RPMI8226 (cell line): ENCODE measurements around the gene AMBN.
"Not testable (repeated sequence)": the region's sequence is repeated elsewhere in the genome, so short reads cannot be mapped to it uniquely, and the experiment has no call there.

Experiments
- DNase-seq: peaks from one replicate; pipeline ENCODE4 v3.0.0-alpha.2; 2015

Gene AMBN

DNA sequence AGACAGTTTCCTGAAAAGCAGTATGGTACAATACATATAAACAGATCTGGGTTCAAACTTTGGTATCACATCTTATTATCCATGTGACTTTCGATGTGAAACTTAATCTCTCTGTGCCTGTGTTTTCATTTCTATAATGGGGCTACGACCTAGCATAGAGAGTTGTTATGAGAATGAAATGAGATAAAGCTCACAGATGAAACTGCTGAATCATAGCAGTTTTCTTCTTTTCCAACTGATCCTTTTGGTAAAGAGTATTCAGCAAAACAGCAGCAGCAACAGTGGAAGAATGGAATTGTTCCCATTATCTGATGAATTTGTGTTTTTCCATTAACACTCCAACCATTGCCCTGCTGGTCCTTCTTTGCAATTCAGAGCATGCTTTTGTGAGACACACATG is 16.3 kb downstream of the AMBN start:
- DNase-seq: no peak

DNA sequence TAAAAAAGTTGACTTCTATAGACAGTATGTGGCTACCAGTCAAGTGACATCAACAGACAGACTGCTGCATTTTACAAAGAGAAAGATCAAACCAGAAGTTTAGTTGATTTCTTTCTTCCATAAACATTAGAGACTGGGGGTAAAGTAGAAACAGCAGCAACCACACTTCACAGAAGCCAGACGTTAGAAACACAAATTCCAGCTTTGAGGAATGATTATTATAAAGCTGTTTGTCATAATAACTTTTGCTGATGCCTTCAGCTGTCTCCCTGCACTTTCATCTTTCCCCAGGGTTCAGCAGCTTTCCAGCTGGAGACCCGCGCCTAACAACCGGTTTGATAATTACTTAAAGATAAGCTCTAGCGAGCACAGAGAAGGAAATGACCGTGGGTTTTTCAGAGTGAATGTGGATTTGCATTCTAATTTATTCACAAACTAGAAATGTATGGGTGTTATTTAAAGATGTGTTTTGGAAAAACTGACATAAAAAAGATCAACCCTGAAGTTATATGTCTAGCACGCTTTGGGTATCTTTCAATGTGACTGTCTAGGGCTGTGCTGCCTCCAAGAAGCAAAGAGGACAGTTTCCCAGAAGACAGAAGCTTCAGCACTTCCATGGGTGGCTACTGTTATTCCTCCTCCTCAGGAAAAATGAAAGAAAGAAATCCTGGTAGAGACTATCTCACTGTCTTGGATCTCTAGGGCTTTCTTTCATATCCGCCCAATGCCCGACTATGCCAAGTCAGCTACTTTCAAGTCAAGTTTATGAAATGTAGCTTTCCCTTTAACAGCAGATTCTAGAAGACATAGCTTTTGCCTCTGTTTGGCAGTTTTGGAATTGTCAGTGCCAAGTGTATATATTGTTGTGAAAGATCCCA is 21.5 kb downstream of the AMBN start:
- DNase-seq: peak; percentile 68

DNA sequence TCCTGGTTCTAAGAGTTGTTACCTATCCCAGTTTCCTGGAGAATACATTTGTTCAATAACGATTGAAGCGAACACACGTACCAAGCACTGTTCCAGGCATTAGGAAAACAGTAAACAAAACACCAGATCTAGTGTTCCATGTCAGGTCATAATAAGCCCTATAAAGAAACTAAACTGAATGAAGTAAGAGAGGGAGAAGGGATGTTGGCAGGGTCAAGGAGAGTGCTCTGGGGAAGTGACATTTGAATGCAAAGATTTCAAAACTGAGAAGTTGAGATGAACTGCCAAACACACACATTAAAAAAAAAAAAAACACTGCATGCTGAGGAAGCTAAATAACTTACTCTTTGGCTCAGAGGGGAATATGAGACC is 22.1 kb downstream of the AMBN start:
- DNase-seq: peak; percentile 38

DNA sequence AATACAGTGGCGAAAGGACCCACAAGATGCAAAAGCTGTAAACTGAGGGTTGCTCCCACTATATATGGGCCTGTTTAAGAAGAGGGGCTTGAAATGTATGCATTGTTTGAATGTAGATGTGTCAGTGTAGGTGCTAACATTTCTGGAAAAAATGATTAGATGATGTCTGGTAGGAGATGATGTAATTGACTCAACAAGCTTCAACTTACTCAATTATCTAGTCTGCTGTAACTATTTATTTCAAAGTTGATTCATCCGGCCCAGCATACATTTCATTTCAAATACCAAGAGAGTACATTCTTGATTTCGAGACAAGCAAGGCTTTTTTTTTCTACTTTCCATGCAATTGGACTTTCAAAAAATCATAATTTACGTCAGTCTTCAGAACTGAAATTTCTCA is 27.2 kb downstream of the AMBN start:
- no peak for DNase-seq

DNA sequence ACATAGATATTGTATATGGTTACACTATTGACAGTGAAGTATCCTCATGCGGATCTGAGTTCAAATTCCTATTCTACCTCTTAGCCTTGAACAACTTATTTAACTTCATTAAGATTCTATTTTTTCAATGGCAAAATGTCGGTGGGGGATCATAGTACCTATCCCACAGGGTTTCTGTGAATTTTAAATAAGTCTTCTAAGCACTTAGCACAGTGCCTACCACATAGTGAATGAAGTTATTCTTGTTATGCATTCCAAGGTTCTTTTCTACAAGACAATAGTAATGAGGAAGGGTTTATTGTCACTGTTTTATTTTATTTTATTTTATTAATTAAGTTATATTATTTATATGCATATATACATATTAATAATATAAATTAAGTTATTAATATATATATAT is 27.7 kb downstream of the AMBN start:
- no peak for DNase-seq

DNA sequence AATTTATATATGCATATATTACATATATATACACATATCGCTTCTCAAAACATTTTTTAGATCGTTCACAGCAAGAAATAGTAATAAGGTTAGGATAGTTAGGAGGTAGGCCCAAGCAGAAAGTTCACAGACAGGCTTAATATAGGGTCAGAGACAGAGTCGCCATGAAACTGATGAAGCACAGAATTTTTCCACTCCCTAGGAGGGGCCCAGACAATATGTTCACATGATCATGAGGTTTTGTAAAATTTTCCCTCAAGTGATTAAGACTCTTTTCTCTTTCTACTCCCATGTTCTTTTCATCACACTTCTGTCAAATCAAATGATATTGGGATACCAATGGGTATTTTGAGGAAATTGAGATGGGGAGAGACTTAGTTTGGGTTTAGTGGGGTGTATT is 31.3 kb downstream of the AMBN start:
- DNase-seq: no peak

DNA sequence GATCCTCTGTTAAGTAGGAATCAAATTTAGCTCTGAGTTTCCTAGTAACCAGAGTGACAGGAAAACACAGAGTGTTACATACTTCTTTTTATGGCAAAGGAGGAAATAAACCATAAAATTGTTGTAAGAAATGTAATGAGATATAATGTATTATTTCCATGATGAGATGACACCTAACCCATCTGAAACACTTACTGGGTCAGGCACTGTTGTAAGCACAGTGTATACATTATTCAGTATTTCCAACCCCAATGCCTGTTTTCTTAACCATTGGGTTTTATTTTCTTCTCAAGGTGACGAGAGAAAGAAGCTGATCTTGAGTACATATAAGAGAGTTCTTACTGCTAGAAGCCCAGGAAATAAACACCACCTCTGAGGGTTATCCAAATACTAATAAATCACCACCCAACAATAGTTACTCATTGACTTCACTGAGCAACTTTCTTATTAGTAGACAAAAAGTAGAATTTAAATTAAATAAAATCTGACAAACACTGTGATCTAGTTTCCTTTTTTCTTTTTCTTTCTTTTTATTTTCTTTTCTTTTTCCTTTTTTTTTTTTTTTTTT is 32.3 kb downstream of the AMBN start:
- no peak for DNase-seq

DNA sequence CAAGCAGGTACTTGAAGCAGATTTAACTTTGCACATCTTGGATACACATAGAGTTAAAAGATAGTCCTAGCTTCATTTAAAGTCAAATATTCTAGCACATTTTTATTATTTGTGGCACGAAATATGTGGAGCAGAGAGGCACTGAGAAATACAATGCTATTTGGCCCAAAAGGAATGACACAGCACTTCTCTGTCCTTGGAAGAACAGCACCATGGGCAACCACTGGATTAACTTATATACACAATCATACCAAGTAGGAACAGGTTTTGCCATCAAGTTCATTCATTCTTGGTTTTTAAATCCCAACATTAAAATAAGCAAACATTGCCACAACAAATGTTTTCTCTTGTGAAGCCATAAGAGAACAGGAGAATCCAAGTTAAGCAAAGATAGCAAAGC is 35.6 kb downstream of the AMBN start:
- no peak for DNase-seq

DNA sequence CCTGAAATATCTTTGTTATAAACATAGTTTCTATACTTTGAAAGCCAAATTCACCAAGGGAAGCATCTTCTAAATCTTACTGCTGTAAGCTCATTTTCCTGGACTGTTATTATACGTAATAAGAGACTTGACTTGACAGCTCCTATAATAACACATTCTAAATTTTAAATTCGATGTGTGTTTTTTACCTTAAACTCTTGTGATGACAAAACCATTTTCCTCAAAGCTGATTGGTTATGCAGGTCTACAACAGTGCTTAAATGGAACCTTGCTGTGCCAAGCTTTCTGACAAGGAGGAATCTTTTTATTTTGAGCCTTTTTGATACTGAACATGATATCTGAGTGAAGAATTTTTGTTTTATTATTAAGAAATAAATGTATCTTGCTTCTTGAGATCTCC is 36.4 kb downstream of the AMBN start, which contains the start of gene ENAM:
Gene ENAM, plus strand, starts transcription at position 301 of the 400 bp plus-strand sequence. CDS start 757 bp downstream, outside the sequence.
- no peak for DNase-seq

DNA sequence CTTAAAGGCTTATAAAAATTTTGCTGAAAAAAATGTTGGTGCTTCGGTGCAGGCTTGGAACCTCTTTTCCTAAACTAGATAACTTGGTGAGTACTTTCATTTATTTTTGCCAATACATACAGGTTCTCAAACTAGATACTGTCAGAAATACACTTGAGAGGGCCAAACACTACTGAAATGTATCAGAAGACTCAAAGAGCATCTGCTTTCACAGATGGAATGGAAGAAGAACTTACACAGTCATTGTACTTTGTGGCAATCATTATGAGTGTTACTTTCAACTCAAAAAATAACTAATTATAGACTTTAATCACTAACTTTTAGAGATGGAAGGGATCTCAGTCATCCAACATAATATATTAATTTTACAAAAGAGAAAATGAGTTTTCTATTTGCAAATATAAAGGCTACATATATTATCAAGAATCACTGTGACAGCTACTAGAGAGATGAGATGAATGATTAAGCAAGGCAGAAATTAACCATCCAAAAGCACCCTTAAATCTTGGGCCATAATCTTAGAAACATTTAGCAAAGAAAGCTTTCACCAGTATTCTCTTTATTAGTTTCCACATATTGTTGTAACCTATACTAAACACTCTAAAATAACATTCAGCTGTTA is 37.5 kb downstream of the AMBN start:
- no peak for DNase-seq

DNA sequence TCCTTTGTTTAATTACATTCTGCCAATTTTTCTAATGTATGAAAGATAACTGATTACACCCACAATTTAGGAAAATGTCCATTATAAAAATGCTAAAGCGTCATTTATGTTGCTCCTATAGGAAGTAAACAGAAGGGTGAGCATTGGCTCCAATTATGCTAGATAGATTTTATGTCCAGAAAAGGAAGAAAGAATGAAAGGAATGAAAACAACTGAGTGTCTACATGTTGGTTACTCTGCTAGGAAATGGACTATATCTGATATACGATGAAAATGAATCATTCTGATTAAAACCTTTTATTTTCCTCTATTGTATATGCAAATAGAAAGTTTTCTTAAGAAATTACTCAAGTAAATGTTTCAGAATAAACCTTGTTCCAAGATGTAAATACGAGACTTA is 38.1 kb downstream of the AMBN start:
- no peak for DNase-seq

DNA sequence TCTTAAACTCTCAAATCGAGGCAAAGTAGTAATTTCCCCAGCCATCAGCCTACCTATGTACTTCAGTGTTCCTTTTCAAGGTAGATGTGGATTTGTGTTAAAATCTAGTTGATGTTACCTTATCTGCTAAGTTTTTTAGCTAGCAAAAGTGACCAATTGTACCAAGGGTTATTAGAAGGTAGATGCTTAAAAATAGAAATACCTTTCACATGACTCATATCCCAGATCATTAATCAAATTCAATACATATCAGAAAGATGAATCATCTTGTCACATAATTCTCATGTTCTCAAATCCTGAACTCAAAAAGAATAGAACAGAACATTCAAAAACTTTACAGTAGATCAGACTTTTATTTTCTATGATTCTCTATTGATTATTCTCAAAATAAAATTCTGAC is 40.0 kb downstream of the AMBN start:
- no peak for DNase-seq

DNA sequence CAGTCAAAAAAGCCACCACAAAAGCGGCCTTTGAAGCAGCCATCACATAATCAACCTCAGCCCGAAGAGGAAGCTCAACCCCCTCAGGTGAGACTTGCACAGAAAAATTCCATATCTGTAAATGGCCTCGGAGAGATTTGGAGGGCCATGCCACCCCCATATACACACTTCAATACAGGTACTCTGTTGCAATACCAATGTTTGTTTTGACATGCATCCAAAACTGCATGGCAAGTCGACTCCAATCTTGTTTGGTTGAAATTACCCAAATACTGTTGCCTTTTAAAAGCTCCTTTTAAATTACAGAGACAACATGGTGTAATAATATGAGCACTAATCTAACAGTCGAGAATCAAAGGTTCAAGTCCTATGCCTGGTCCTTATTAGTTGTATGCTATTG is 42.4 kb downstream of the AMBN start:
- DNase-seq: no peak

DNA sequence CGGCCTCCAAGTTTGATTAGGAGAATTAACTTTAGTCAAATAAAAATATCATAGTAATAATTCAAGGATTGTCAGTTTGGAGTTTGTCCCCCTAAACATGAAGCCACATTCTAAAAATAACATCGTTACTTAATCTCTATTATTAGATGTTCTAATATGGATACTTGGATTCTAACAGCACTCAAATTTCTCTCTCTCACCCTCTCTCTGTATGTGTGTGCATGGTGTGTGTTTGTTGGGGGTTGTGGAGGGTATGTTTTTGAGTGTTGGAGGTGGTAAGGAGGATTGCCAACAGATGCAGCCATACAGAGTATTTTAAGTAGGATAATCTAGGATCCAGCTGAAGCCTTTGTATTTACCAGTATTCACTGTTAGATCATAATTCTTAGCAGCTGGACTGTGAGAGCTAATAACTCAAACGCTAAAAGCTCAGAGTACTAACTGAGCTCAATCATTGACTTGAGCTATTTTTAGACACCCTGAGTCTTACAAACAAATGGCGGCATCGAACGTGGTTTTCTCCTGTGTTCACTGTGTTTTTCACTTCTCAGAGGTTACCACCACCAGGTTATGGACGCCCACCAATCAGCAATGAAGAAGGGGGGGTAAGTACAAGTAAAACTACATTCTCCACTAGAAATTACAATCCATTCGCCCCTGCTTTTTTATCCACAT is 45.3 kb downstream of the AMBN start:
- no peak for DNase-seq

DNA sequence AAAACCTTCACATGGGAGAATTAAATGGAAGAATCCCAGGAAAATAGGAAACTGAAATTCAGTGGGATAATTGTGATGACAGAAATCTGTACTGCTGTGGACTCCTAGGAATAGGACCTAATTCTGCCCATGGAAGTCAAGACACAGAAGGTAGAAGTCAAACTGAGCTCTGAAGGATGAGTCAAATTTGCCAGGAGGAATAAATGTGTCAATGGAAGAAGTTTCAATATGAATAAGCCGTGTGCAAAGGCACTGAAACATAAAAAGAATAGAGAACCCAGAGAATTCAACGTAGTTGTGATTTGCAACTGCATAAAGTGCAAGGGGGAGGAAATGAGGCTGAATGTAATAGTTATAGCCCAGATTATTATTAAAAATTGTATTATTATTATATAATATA is 48.1 kb downstream of the AMBN start:
- no peak for DNase-seq

DNA sequence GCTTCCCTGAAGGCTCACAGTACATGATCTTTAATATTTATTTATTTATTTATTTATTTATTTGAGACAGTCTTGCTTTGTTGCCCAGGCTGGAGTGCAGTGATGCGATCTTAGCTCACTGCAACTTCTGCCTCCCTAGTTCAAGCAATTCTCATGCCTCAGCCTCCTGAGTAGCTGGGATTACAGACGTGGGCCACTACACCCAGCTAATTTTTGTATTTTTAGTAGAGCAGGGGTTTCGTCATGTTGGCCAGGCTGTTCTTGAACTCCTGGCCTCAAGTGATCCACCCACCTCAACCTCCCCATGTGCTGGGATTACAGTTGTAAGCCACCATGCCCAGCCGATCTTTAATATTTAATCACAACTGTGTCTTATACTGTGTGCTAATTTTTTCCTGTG is 58.7 kb downstream of the AMBN start:
- DNase-seq: not testable (repeated sequence)

DNA sequence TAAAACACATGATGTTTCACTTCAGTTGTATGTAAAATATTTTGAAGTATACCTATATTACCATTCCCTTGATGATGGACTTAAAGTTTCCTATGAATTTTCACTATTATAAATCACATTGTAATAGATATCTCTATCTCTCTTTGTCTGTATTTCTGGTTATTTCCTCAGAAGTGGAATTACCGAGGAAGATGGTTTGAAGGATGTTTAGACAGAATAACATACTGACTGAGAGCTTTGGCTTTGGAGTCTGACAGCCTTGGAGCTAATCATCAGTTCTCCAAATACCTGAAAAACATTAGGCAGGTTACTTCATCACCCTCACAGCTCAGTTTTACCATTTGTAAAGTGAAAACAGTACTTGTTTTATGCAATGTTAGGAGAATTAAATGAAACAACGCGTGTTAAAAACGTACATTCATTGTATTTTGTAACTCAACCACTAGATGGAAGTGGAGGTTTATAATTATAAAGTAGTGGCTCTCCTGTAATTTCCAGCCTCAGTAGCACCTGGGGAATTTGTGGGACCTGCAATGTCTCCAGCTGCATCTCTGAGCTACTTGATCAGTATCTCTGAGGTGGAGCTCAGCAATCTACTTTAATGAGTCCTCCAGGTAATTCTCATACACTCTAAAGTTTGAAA is 59.9 kb downstream of the AMBN start:
- DNase-seq: peak; percentile 27

DNA sequence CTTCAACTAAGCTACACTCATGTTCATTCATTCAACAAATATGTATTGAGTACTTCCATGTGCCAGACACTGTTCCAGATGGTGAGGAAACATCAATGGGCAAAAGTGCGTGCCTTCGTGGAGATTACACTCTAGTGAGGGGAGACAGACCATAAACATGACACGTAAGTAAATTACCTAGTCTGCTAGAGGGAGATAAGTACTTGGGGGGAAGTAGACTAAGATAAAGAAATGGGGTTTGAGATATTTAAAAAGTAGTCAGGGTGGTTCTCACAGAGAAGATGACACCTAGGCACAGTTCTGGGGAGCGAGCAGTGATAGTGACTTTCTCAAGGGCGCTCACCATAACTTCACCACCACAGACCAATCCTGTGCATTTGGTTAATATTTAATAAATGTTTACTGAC is 62.6 kb downstream of the AMBN start:
- no peak for DNase-seq
